Measurements from ENCODE around the gene AKR1A1.
"Not testable (repeated sequence)": the region's sequence is repeated elsewhere in the genome, so short reads cannot be mapped to it uniquely, and the experiment has no call there.

Gene AKR1A1

DNA sequence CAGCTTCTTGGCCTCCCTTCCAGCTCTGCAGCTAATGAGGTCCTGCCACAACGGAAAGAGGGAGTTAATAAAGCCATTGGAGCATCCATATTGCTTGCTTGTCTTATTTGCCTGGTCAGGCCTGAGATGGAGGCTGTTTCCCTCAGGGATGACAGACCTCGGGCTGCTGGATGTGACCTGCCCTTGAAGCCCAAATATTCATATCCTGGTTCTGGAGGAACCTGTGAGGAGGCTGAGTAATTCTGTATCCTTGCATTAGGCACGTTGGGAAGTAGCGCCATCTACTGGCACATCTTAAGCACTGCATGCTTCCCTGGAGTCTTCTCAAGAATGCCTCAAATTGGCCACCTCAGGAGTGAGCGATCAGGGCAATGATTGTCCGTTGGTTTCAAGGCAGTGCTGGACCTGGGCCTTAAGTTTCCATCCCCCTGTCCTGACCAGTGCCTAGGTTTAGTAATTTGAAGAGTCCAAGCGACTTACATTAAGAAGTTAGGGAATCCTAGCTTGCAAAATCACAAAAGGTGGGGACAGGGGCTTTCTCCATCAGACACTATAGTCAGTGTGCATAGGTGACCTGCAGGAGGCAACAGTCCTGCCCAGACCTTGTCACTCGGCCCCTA, 19.4 kb downstream of the AKR1A1 start:
- peak; percentile 59 for DNase-seq (ENCODE audit: low read depth)

- DNase-seq (ENCODE audit: low read depth): no peak
Measured at GRCh38 chr1:45570631-45571030, 20.0 kb downstream of the AKR1A1 start.

GRCh38 chr1:45573231-45573804, 22.7 kb downstream of the AKR1A1 start:
- DNase-seq (ENCODE audit: low read depth): no peak

DNA sequence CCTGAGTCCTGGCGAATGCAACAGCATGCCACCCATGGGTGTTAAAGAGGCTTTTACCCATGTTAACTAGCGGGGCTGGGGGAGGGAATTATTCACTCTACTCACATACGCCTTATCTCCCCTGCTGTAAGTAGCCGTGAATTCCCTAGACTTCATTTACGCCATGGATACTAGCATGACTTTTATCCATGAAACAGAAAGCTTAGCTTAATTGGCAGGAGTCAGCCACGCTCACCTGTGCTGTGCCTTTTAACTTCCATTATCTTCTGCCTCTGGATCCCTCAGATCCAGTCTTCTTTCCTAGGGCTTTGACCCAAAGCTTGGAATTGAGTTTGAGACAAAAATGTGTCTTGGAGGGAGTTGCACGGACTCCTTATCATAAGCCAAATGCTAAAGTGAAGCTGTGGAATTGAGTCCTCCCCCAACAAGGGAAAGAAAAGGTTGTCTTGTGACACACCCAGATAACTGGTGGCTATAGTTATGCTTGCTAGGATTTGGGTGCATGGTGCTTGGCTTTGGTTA, 23.5 kb downstream of the AKR1A1 start:
- DNase-seq (ENCODE audit: low read depth): no peak

DNA sequence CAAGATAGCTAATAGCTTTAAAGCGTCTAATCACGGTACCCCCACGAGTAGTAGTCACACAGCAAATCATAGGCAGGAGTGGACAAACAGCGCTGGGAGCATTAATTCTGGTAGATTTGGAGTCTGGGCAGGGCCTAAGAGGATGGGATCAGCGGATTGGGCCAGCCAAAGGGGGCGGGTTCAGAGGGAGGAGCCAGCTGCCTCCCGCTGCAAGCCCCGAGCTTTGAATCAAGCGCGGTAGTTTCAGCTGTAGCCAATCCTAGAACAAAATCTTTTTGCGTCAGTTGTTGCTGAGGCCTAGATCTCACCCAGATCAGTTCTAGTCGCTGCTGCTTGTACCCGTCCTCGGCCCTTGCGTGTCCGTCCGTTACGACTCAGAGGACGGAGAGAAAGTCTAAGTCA, 32.6 kb downstream of the AKR1A1 start:
- peak; percentile 91 for DNase-seq (ENCODE audit: low read depth)

DNA sequence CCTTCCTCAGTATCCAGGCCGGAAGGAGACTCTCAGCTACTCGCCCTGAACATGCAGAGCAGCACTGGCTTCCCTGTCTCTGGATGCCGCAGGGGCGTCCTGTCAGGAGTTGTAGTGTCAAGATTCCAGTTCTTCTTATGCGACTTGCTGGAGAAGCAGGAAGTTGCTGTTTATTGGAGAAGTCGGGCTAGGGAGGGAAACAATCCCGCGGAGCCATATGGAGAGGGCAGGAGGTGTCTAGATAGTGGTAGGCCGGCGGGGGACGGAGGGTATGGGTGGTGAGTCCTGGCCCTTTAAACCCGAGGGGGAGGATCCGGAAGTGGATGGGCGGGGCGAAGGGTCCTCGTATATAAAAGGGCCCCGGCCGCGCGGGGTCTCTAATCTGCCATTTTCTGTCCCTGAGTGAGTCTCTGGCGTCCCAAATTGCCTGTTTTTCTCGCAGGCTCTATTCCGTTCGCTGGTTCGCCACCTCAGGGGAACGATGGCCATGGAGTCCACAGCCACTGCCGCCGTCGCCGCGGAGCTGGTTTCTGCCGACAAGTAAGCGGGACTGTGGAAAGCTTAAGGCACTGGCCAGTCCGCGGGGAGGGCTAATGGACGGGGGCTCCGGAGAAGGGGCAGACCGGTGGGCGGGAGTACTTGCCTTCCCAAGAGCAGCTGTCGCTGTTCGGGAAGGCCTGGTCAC, 33.2 kb downstream of the AKR1A1 start, which contains the start of gene NASP:
NASP (plus strand) TSS at position 376 of the 685 bp plus-strand sequence; CDS start at position 482, 106 bp downstream.
- DNase-seq (ENCODE audit: low read depth): peak; percentile 85

DNA sequence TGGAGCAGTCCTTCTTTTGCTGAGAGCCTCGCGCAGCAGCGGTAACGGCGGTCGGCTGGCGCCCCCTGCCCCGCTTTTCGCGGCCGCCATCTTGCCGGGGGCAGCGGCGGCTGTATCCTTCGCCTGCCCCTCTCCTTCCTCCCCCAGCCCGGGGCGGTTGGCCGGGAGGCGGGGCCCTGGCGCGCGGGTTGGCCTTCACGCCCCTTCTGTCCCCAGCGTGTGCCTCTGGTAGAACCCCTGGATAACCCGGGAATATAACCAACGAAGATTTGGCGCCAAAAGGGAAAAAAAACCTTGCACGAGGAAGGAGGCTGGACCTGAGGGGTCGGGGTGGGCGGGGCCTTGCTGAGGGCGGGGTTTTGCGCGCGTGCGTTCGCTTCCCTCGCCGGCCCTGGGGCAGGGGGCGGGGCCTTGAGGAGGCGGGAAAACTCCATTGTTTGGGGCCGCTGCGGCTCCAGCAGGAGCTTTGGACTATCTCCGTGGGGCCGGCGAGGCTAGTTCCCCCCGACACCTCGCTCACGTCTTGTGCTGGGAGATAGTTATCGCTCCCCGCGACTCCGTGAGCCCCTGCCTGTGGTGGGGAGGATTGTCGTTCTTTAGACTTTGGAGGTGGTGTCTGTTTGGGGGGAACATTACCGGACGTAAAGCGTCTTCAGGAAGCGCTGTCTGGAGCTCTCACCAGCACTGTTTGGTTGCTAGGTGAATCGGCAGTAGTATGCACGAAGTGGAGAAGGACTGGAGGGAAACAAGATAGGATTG, 33.9 kb downstream of the AKR1A1 start:
- DNase-seq (ENCODE audit: low read depth): peak; percentile 84

- DNase-seq (ENCODE audit: low read depth): no peak
Measured at GRCh38 chr1:45585110-45585426, 34.4 kb downstream of the AKR1A1 start.

DNA sequence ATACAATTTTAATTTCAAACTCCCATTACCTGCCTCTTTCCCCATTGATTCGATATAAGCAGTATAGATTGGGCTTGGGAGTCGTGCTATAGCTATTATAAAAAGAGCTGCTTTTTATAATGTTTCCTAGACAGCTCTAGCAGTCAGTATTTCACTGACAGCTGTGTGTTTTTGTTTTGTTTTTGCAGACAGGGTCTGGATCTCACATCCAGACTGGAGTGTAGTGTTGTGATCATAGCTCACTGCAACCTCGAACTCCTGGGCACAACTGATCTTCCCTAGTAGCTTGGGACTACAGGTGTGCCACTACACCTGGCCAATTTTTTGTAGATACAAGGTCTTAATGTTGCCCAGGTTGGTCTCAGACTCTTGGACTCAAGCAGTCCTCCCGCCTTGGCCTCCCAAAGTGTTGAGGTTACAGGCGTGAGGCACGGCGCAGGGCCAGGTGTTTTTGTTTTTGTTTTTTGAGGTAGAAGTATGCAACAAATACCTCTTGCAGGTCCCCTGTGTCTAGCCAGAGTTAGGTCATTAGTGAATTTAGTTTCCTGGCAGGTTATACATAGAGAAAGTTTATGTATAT, 35.0 kb downstream of the AKR1A1 start:
- DNase-seq (ENCODE audit: low read depth): no peak

DNA sequence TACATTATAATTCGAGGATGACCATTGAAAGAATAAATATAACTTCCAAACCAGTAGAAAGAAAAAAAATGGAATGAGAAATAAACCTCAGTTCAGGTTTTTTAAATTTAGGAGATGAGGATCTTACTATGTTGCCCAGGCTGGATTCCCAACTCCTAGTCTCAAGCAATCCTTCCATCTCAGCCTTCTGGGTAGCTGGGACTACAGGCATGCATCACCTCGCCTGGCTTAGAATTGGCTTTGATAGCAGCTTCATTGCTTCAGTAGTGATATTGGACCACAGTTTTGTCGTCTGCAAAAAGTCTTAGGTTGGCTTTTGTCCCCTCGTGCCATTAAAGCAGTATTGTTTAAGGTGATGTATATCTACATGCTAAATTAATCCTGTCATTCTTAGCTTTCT, 36.1 kb downstream of the AKR1A1 start:
- no peak for DNase-seq (ENCODE audit: low read depth)

DNA sequence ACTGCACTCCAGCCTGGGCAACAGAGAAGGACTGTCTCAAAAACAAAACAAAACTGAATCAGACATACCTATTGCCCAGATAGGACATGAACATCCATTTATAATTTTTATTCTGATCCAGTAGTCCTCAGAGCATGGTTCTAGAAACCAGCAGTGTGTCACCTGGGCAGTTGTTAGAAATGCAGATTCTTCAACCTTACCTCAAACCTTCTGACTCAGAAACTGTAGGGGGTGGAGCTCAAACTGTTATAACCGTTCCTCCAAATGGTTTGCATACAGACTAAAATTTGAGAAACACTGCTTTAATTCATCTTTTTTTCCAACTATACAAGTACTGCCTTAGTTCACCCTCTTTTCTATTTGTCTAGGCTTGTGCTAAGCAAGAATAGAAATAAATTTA, 39.2 kb downstream of the AKR1A1 start:
- no peak for DNase-seq (ENCODE audit: low read depth)

DNA sequence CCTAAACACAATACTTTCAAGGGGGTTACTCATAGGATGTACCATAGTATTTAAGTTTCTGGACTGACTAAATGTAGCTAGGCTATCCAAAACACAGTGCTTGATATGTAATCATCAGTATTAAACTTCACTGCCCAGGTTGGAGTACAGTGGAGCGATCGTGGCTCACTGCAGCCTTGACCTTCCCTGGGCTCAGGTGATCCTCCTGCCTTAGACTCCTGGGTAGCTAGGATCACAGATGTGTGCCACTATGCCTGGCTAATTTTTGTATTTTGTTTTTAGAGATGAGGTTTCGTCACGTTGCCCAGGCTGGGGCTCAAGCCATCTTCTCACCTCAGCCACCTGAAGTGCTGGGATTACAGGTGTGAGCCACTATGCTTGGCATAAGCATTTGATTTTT, 43.8 kb downstream of the AKR1A1 start:
- DNase-seq (ENCODE audit: low read depth): no peak

GRCh38 chr1:45596765-45597164, 46.1 kb downstream of the AKR1A1 start:
- DNase-seq (ENCODE audit: low read depth): not testable (repeated sequence)

DNA sequence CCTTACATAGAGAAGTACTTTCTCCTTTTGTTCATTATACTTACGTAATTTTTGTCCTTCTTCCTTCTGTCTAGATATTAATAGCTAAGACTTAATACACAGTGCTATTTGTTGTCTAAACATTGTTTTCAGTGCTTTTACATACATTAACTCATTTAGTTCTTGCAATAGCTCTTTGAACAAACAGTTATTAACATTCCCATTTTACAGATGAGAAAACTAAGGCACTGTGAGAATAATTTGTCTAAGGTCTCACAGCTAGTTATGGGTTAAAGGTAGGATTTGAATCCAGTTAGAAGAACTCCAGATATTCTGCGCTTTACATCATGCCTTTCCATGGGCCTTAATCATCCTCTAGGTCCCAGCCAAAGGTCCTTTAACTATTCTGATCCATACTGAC, 53.6 kb downstream of the AKR1A1 start:
- DNase-seq (ENCODE audit: low read depth): no peak

DNA sequence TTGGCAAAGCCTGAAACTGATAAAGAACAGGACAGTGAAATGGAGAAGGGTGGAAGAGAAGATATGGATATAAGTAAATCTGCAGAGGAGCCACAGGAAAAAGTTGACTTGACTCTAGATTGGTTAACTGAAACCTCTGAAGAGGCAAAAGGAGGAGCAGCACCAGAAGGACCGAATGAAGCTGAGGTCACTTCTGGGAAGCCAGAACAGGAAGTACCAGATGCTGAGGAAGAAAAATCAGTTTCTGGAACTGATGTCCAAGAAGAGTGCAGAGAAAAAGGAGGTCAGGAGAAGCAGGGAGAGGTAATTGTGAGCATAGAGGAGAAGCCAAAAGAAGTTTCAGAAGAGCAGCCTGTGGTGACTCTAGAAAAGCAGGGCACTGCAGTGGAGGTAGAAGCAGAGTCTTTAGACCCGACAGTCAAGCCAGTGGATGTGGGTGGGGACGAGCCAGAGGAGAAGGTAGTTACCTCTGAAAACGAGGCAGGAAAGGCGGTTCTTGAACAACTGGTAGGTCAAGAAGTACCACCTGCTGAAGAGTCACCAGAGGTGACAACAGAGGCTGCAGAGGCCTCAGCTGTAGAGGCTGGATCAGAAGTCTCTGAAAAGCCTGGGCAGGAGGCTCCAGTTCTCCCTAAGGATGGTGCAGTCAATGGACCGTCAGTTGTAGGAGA, 56.9 kb downstream of the AKR1A1 start:
- no peak for DNase-seq (ENCODE audit: low read depth)

DNA sequence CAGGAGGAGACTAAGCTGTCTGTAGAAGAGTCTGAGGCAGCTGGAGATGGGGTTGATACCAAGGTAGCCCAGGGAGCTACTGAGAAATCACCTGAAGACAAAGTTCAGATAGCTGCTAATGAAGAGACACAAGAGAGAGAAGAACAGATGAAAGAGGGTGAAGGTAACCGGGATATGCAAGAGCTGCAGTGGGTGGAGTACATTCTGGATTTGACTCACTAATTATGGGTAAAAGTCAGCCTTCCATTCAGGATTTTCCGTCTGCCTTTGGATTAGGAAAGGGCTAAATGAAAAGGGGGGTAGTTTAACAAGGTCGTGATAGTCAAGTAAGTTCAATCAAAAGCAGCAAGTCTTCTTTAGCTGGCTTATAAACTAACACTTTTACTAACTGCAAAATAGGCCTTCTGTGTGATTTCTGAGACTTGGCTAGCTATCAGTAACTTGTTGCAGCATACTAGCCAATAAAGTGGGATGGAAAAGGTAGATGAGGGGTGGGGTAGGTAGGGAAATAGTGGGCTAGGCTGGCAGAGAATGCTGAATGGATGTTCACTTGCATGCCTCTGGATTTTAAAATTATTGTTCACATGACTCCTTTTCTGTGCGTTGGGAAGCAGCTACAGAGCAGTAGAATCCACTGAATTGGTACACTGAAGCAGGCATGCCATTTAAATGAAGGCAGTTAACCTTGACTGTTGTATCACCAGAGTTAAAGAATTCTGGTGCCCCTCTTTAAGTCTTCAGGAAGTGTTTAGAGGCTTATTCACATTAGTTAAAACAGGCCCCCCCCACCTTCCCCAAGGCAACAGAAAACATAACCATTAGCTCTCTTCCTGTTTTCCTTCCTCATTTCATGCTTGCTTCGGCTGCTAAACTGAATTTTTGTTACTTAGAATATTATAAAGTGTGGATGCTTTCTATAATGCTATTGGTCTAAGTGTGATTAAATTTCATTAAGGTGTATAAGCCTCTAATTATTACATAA, 57.8 kb downstream of the AKR1A1 start:
- DNase-seq (ENCODE audit: low read depth): no peak

DNA sequence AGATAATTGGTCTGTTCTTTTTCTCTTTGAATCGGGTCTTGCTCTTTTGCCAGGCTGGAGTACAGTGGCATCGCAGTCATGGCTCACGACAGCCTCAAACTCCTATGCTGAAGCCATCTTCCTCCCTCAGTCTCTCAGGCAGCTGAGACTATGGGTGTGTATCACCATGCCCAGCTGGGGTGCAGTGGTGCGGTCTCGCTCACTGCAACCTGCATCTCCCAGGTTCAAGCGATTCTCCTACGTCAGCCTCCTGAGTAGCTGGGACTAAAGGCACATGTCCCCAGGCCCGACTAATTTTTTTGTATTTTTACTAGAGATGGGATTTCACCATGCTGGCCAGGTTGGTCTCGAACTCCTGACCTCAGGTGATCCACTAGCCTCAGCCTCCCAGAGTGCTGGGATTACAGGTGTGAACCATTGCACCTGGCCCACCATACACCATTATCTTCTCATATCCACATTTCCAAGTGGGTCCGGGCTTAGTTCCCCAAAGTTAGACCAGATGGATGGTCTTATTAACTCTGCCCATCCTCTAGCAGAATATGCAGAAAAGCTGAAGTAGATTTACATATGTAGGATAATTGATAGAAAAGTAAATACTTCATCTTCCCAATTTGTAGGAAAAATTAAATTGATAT, 60.1 kb downstream of the AKR1A1 start:
- DNase-seq (ENCODE audit: low read depth): no peak

- DNase-seq (ENCODE audit: low read depth): no peak
Measured at GRCh38 chr1:45612941-45613579, 62.4 kb downstream of the AKR1A1 start.

DNA sequence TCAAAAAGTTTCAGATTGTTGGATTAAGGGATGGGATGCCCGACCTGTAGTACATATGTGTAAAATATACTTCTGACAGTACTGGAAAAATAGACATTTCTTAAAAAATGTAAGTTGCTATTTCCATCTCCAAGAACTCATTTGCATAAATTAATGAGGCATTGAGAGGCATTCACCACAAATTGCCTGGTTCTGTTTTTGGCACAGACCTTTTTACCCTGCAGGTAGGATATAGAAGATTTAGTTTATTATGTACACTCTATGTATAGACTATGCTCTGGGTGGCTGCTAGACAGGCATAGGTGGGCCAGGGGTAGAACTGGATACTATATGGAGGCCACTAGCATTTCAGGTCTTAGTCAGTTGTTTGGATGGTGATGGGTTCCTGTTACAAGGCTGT, 65.3 kb downstream of the AKR1A1 start:
- no peak for DNase-seq (ENCODE audit: low read depth)

Data from T follicular helper cell (primary cell).